ENCODE data around the gene NRROS. TPM values are rescaled to one million over a fixed set of nuclear protein-coding genes. Genes with fewer than 3 reads are reported as not detected.

Gene NRROS
- total RNA-seq, 1 experiment from 2014 or later: not detected

DNA sequence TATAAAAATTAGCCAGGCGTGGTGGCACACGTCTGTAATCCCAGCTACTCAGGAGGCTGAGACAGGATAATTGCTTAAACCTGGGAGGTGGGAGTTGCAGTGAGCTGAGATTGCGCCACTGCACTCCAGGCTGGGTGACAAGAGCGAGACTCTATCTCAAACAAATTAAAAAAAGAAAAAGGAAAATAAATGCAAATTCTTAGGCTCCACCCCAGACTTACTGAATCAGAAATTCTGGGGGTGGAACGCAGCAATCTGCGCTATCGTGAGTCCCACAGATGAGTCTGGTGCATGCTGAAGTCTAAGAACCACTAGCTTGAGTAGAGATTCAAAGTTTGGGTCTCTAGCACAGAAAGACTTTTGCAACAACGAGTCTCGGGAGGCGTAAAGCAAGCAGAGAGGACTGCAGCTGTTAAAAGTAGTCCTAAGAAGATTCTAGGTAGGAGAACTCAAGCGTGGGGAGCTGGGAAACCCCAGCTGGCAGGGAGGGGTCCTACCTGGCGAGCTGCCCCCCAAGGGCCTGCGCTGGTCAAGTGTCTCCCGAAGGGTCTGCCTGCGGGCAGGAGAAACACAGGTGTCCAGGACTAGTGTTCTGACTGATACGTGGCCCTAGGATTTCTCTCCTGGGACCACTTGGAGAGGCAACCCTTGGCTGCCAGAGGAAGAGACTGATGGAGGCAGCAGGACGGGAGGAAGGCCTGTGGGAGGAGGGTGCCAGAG, 50.6 kb downstream of the NRROS start:
- Histone ChIP-seq H3K36me3 (no peaks in the 10 kb centered on the region), H3K27me3 (no peaks in the 10 kb centered on the region), H3K4me3 (no peak overlapping the region), H3K9me3 (no peaks in the 10 kb centered on the region)
- no peak for DNase-seq

DNA sequence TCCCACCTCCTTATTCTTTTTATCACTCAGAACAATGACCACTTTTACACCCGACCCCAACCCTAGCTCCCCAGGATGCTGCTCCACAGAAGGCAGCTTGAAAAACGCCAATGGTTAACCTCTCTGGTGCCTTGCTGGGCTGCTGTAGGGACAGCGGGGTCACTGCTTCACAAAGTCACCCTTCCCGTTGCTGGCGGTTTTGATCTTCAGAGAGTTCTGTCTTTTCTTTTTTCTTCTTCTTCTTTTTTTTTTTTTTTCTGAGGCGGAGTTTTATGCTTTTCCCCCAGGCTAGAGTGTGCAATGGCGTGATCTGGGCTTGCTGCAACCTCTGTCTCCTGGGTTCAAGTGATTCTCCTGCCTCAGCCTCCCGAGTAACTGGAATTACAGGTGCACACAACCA, 51.9 kb downstream of the NRROS start:
- Histone ChIP-seq H3K4me3 (no peak overlapping the region), H3K9me3 (no peaks in the 10 kb centered on the region), H3K27me3 (no peaks in the 10 kb centered on the region), H3K36me3 (no peaks in the 10 kb centered on the region)
- DNase-seq: no peak

DNA sequence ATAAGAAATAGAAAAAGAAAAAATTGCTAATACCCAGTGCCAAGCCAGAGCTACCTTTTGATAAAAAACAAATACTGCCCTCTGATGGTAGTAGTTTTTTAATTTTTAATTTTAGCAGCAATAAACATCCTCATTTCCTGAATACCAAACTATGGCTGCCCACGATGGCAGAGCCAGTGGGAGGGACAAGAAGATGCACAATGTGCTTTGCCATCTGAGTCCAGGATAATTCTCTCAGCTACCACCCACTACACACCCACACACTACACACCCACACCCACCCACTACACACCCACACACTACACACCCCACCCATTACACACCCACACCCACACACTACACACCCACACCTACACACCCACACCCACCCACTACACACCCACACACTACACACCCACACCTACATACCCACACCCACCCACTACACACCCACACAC, 54.7 kb downstream of the NRROS start:
- Histone ChIP-seq H3K27me3 (no peaks in the 10 kb centered on the region), H3K9me3 (no peaks in the 10 kb centered on the region), H3K36me3 (no peaks in the 10 kb centered on the region), H3K4me3 (no peak overlapping the region)
- no peak for DNase-seq

DNA sequence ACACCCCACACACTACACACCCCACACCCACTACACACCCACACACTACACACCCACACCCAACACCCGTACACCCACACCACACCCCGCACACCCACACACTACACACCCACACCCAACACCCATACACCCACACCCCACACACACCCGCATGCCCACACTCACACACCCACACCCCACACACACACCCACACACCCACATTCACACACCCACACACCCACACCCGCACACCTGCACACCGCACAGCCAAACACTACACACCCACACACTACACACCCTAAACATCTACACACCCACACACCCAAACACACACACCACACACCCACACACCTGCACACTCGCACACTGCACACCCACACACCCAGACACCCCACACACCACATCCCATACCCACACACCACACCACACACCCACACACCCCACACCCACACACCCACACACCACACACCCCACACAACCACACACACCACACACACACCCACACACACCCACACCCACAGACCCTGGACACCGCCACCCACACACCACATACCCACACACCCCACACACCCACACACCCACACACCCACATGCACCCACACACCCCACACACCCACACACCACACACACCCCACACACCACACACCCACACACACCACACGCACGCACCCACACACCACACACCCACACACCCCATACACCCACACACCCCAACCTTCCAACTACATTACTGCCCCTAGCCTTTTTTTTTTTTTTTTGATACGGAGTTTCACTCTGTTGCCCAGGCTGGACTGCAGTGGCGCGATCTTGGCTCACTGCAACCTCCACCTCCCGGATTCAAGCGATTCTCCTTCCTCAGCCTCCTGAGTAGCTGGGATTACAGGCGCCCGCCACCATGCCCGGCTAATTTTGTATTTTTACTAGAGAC, 55.7 kb downstream of the NRROS start:
- Histone ChIP-seq H3K4me3 (no peak overlapping the region), H3K36me3 (no peaks in the 10 kb centered on the region), H3K9me3 (no peaks in the 10 kb centered on the region), H3K27me3 (no peaks in the 10 kb centered on the region)
- DNase-seq: no peak

DNA sequence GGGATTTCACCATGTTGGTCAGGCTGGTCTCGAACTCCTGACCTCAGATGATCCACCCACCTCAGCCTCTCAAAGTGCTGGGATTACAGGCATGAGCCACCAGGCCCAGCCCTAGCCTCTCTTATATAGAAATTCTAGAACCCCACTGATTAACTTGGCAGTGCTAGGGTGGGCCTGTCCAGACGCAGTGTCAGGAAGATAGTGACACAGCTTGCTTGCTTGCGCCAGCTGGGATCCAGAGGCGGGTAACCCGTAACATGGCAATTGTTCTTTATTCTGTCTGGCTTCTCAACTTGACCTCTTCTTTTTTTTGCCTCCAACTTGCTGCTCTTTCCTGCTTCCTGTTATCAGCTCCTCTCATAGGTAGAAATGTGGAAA, 56.3 kb downstream of the NRROS start:
- DNase-seq: no peak
- Histone ChIP-seq H3K36me3 (no peaks in the 10 kb centered on the region), H3K4me3 (no peak overlapping the region), H3K9me3 (no peaks in the 10 kb centered on the region), H3K27me3 (no peaks in the 10 kb centered on the region)

DNA sequence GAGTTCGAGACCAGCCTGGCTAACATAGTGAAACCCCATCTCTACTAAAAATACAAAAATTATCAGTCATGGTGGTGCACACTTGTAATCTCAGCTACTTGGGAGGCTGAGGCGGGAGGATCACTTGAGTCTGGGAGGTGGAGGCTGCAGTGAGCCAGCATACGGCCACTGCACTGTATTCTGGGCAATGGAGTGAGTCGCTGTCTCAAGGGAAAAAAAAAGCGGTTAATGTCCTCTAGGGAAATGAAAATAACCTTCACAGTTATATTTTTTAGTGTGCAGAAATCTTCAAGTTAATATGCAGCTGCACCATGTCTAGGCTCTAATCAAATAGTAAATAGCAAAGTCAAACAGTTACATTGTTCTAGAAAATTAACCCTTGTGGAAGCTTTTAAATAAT, 57.8 kb downstream of the NRROS start:
- Histone ChIP-seq H3K4me3 (no peak overlapping the region), H3K27me3 (no peaks in the 10 kb centered on the region), H3K9me3 (no peaks in the 10 kb centered on the region), H3K36me3 (no peaks in the 10 kb centered on the region)
- no peak for DNase-seq

DNA sequence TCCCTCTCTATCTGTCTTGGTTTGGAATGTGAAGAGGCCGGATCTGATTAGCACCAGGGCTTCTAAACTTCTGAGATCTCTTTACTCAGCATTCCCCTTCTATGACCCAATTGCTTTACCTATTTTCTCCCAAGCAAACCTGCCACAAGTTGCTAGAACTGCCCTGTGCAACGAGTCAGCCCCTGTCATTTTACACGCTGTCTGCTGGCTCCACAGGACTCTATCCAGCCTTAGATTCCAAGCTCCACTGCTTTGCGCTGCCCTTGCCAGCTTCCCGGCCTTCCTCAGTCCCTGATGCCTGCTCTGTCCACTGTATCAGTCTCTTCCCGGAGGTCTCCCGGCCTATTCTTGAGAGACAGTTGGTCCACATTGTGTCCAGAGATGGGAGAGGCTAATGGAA, 60.3 kb downstream of the NRROS start:
- Histone ChIP-seq H3K27me3 (no peaks in the 10 kb centered on the region), H3K36me3 (no peaks in the 10 kb centered on the region), H3K9me3 (no peaks in the 10 kb centered on the region), H3K4me3 (no peak overlapping the region)
- DNase-seq: no peak

DNA sequence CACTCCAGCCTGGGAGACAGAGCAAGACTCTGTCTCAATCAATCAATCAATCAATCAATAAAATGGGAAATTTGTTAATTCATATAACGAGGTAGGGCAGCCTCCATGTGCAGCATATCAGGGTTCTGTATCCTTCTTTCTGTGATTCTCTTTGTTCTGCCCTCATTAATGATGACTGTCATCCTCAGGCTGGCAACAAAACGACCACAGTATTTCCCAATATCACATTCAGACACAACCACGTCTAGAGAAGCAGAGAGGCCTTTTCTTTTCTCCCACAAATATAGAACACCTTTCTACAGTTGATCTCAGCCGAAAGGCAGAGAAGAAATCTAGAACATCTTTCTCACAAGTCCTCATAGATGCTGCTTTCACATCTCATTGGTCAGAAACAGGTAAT, 61.3 kb downstream of the NRROS start:
- H3K36me3 ChIP-seq: no peaks in the 10 kb centered on the region
- no peak for DNase-seq
- H3K27me3 ChIP-seq: no peaks in the 10 kb centered on the region
- H3K4me3 ChIP-seq: no peak overlapping the region
- no peaks in the 10 kb centered on the region for H3K9me3 ChIP-seq

DNA sequence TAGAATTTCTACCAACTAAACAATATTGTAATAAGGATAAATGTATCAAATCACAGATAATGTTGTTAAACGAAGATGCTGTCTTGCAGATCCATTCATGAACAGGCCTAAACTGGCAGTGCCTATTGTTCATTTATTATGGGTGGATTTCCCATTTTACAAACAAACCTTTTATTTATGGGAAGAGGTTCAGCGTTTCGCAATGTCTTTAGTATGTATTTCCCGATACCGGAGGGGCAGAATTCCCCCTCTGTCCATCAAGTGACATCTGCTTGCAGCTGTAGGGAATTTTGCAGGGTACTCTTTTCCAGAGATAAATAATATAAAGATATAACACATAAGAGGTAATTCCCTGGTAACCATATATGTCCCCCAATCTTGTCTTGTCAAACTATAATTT, 66.8 kb downstream of the NRROS start:
- no peaks in the 10 kb centered on the region for H3K36me3 ChIP-seq
- no peak overlapping the region for H3K4me3 ChIP-seq
- H3K9me3 ChIP-seq: no peaks in the 10 kb centered on the region
- no peak for DNase-seq
- H3K27me3 ChIP-seq: no peaks in the 10 kb centered on the region

DNA sequence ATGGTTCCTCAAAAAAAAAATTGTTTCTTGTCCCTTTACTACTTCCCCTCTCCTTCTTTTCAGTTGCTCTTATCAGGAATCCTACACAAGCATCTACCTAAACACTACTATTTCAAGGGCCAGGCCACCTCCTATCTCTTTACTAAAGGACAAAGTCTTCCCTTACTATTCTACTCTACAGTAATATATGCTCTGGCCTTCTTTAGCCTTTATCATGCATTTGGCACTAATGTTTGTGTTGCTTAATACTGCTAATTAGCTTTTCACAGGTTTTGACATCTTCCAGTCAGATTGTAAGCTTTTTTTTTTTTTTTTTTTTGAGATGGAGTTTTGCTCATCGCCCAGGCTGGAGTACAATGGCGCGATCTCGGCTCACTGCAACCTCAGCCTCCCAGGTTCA, 67.2 kb downstream of the NRROS start:
- no peak for DNase-seq
- Histone ChIP-seq H3K27me3 (no peaks in the 10 kb centered on the region), H3K4me3 (no peak overlapping the region), H3K9me3 (no peaks in the 10 kb centered on the region), H3K36me3 (no peaks in the 10 kb centered on the region)

DNA sequence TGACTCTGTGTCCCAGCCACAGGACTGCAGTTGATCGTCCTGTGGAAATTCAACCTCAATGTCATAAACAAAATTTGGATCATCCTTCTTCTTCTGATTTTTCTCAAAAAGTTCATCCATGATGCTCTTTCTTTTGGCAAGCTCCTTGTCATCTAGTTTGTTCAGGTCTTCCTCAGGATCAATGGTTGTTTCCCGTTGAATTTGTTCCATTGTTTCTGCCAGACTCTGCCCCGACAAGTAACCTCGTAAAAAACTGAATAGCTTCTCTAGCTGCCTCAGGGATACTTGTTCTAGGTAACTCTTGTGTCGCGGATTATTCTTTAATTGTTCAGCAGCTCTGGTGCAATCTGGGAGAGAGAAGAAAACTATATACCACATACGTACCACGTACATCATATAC, 68.1 kb downstream of the NRROS start:
- no peaks in the 10 kb centered on the region for H3K27me3 ChIP-seq
- no peak overlapping the region for H3K4me3 ChIP-seq
- no peaks in the 10 kb centered on the region for H3K9me3 ChIP-seq
- no peak for DNase-seq
- H3K36me3 ChIP-seq: no peaks in the 10 kb centered on the region

DNA sequence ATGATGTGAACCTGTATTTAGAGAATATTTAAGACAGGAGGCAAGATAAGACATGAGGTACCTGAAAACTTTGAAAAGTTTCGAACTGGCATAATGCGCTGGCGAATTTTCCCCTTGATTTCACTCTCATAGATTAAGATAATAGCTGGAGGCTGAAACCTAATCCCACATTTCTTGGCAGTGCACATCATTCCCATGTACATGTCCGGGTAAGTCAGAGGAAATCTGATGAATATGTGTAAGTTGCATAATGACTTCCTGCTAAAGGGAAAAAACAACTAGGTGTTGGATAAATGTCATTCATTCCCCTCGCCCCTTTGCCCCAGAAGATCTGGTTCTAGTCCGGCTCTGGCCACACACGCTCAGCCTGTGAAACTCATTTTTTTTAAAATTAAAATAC, 69.0 kb downstream of the NRROS start:
- no peaks in the 10 kb centered on the region for H3K36me3 ChIP-seq
- no peaks in the 10 kb centered on the region for H3K27me3 ChIP-seq
- H3K4me3 ChIP-seq: no peak overlapping the region
- DNase-seq: no peak
- no peaks in the 10 kb centered on the region for H3K9me3 ChIP-seq

Other genes with a start within 250 kb of the NRROS start
- gene UBXN7, start 207.3 kb upstream of the NRROS start, total RNA-seq (2014; rRNA removed; shearing (Covaris generic); ENCODE audit: low replicate concordance): 9.5 and 13.1 TPM in 2 replicates
- gene RNF168, start 135.9 kb upstream of the NRROS start, total RNA-seq (2014; rRNA removed; shearing (Covaris generic); ENCODE audit: low replicate concordance): 4.7 and 9.8 TPM in 2 replicates
- not detected in 2 replicates for gene SMCO1, start 124.3 kb upstream of the NRROS start, total RNA-seq (2014; rRNA removed; shearing (Covaris generic); ENCODE audit: low replicate concordance)
- 7.7 and 9.0 TPM in 2 replicates for gene WDR53, start 71.1 kb upstream of the NRROS start, total RNA-seq (2014; rRNA removed; shearing (Covaris generic); ENCODE audit: low replicate concordance)
- 19.1 and 37.3 TPM in 2 replicates for gene FBXO45, start 71.0 kb upstream of the NRROS start, total RNA-seq (2014; rRNA removed; shearing (Covaris generic); ENCODE audit: low replicate concordance)
- 3.5 and 16.5 TPM in 2 replicates for gene CEP19, start 72.6 kb downstream of the NRROS start, total RNA-seq (2014; rRNA removed; shearing (Covaris generic); ENCODE audit: low replicate concordance)
- 47.7 and 58.7 TPM in 2 replicates for gene PIGX, start 72.7 kb downstream of the NRROS start, total RNA-seq (2014; rRNA removed; shearing (Covaris generic); ENCODE audit: low replicate concordance)
- 27.7 and 42.1 TPM in 2 replicates for gene PAK2, start 100.2 kb downstream of the NRROS start, total RNA-seq (2014; rRNA removed; shearing (Covaris generic); ENCODE audit: low replicate concordance)
- 22.0 and 25.4 TPM in 2 replicates for gene SENP5, start 228.2 kb downstream of the NRROS start, total RNA-seq (2014; rRNA removed; shearing (Covaris generic); ENCODE audit: low replicate concordance)

Data from MG63 (cell line).